K562 (cell line): Measurements from ENCODE around the gene STUB1. TPM values are rescaled to one million over a fixed set of nuclear protein-coding genes. Genes with fewer than 3 reads are reported as not detected.
"Not testable (repeated sequence)": the region's sequence is repeated elsewhere in the genome, so short reads cannot be mapped to it uniquely, and the experiment has no call there.

Source experiments
- ATAC-seq: fragments of 200-7000 bp; cut with Tn5 transposase; 3 replicates; pipeline ENCODE4 v1.9.1; 2020; ENCODE audit warnings: moderate library complexity
- BruUV-seq: library from RNA; stranded (reverse); fragments of 400-500 nt; replicated peaks from 2 replicates; lab custom pipeline; 2021; lab: Mats Ljungman, UMichigan
- CTCF ChIA-PET: fragments of 300-600 bp; formaldehyde crosslinking; extraction: SDS; loops from one replicate; lab custom pipeline; 2021; ENCODE audit warnings: low intra/inter-chr PET ratio; lab: Yijun Ruan, JAX
- POLR2A ChIA-PET: fragments of 300-600, 350-650 bp; sonication (Branson Sonifier 250); formaldehyde crosslinking; extraction: SDS; loops from one replicate; lab custom pipeline; 2021; ENCODE audit warnings: antibody characterized with exemption, inconsistent platforms; lab: Yijun Ruan, JAX
- DNase-seq, 4 experiments: peaks; one replicate each; pipeline versions ENCODE4 v3.0.0 to v3.0.0-alpha.2; 2011 to 2018; ENCODE audit warnings: low spot score in 3 of 4, mixed read lengths in 3 of 4; ENCODE audit errors: extremely low read depth in 1 of 4
- FAIRE-seq: peaks from 2 replicates; lab custom pipeline; 2011; peaks lifted over from hg19 to GRCh38; lab: Jason Lieb, UNC
- H2AFZ ChIP-seq: 2 replicates; pipeline ENCODE4 v1.6.0; 2011; ENCODE audit warnings: low read depth, low read length, control low read depth, inconsistent platforms
- H3K27ac ChIP-seq: fragments of 200-600 bp; 3 replicates; pipeline ENCODE4 v1.8.0; 2011; ENCODE audit warnings: low read depth, mild to moderate bottlenecking, control low read depth, inconsistent platforms, low read length, moderate library complexity, mixed read lengths; ENCODE audit errors: extremely low read depth
- H3K27me3 ChIP-seq, 2 experiments: fragments of 300-600 bp in 1 of 2; 2 replicates in 1 of 2; 3 replicates in 1 of 2; pipeline versions ENCODE4 v1.6.0 to v1.8.0; 2011; ENCODE audit warnings: inconsistent platforms in 2 of 2, low read length in 2 of 2, mild to moderate bottlenecking in 1 of 2, mixed read lengths in 1 of 2, moderate library complexity in 1 of 2; ENCODE audit not compliant: control insufficient read depth in 2 of 2, insufficient read depth in 2 of 2
- H3K36me3 ChIP-seq: fragments of 300-600 bp; 3 replicates; pipeline ENCODE4 v1.8.0; 2011; ENCODE audit warnings: mild to moderate bottlenecking, low read length, inconsistent platforms; ENCODE audit not compliant: control insufficient read depth, insufficient read depth
- H3K4me1 ChIP-seq, 2 experiments: fragments of 200-600 bp in 1 of 2; replicated peaks in 1 of 2; 2 replicates in 1 of 2; 3 replicates in 1 of 2; pipeline versions ENCODE4 v1.5.1 to v1.8.0; 2011; ENCODE audit warnings: inconsistent platforms in 2 of 2, low read length in 2 of 2, mild to moderate bottlenecking in 1 of 2, mixed read lengths in 1 of 2, moderate library complexity in 1 of 2; ENCODE audit not compliant: control insufficient read depth in 2 of 2, insufficient read depth in 2 of 2
- H3K4me2 ChIP-seq: 2 replicates; pipeline ENCODE4 v1.6.1; 2011; ENCODE audit warnings: low read length, control low read depth, inconsistent platforms, mixed read lengths; ENCODE audit not compliant: insufficient read depth
- H3K4me3 ChIP-seq: fragments of 200-600 bp; sonication (generic), shearing (Covaris generic); 2 replicates; pipeline ENCODE4 v1.5.1; 2016; ENCODE audit warnings: control low read depth, inconsistent platforms
- H3K79me2 ChIP-seq: fragments of 200-600 bp; 3 replicates; pipeline ENCODE4 v1.8.0; 2011; ENCODE audit warnings: low read length, inconsistent platforms; ENCODE audit not compliant: control insufficient read depth, insufficient read depth
- H3K9ac ChIP-seq, 2 experiments: 2 replicates each; pipeline versions ENCODE4 v1.6.0 to v1.6.1; 2011; ENCODE audit warnings: low read depth in 2 of 2, low read length in 2 of 2, control low read depth in 1 of 2, inconsistent platforms in 1 of 2, mild to moderate bottlenecking in 1 of 2, mixed read lengths in 1 of 2; ENCODE audit not compliant: insufficient read depth in 1 of 2
- H3K9me1 ChIP-seq: one replicate; pipeline ENCODE4 v1.6.0; 2011; ENCODE audit warnings: inconsistent platforms, mild to moderate bottlenecking, low read length, moderate library complexity; ENCODE audit not compliant: control insufficient read depth, insufficient read depth
- H3K9me3 ChIP-seq: replicated peaks from 2 replicates; pipeline ENCODE4 v1.5.1; 2011; ENCODE audit warnings: low read depth, low read length, inconsistent platforms; ENCODE audit not compliant: control insufficient read depth, insufficient read depth
- H4K20me1 ChIP-seq: replicated peaks from 2 replicates; pipeline ENCODE4 v1.6.1; 2011; ENCODE audit warnings: low read length, inconsistent platforms, mixed read lengths; ENCODE audit not compliant: control insufficient read depth, insufficient read depth
- CEBPB ChIP-seq: fragments of 450-650 bp; IDR thresholded peaks from 2 replicates; pipeline ENCODE4 v1.6.1; 2016; ENCODE audit warnings: missing genetic modification characterization, missing compliant biosample characterization
- CREM ChIP-seq: IDR thresholded peaks from 2 replicates; pipeline ENCODE4 v1.6.1; 2014; ENCODE audit warnings: antibody characterized with exemption, low read depth
- EGR1 ChIP-seq: fragments of 450-650 bp; conservative IDR thresholded peaks from 2 replicates; pipeline ENCODE4 v1.6.1; 2017; ENCODE audit warnings: mild to moderate bottlenecking
- FOSL1 ChIP-seq: fragments of 200-800 bp; sonication (Bioruptor generic); conservative IDR thresholded peaks from 2 replicates; pipeline ENCODE4 v1.6.1; 2016; ENCODE audit warnings: missing genetic modification characterization, missing compliant biosample characterization
- KDM1A ChIP-seq, 2 experiments: fragments of 450-650 bp; IDR thresholded peaks; 2 replicates each; pipeline ENCODE4 v1.6.1; 2016; ENCODE audit warnings: mild to moderate bottlenecking in 2 of 2
- KLF13 ChIP-seq: fragments of 450-650 bp; IDR thresholded peaks from 2 replicates; pipeline ENCODE4 v1.6.1; 2016; ENCODE audit warnings: missing genetic modification characterization, low read depth, mild to moderate bottlenecking, missing compliant biosample characterization, moderate library complexity, borderline replicate concordance
- PHF21A ChIP-seq: fragments of 450-650 bp; IDR thresholded peaks from 2 replicates; pipeline ENCODE4 v1.6.1; 2017; ENCODE audit warnings: low read depth, borderline replicate concordance
- SMARCA4 ChIP-seq: fragments of 450-650 bp; IDR thresholded peaks from 2 replicates; pipeline ENCODE4 v1.6.1; 2016
- SMC3 ChIP-seq: conservative IDR thresholded peaks from 2 replicates; pipeline ENCODE4 v1.6.1; 2011; ENCODE audit warnings: low read depth, low read length, improper control_type of control experiment; ENCODE audit not compliant: insufficient read depth
- WGBS: fragments of 100-300 bp; shearing (Covaris generic); methylation state at CpG from one replicate; pipeline ENCODE4 v1.1.6; 2016; ENCODE audit warnings: low coverage, mixed read lengths; ENCODE audit not compliant: insufficient coverage; ENCODE audit errors: missing lambda C conversion rate; 5-methylcytosine and 5-hydroxymethylcytosine counted together
- in situ Hi-C: fragments of 300-500 bp; cut with MboI; formaldehyde crosslinking; loops from 4 replicates; pipeline ENCODE4 v1.15.0; 2018; ENCODE audit warnings: inconsistent platforms, mixed read lengths
- intact Hi-C: fragments of 100-400 bp; cut with micrococcal nuclease; formaldehyde crosslinking; loops from 2 replicates; pipeline ENCODE4 v1.14.2; 2022
- polyA plus RNA-seq, 8 experiments: library from polyadenylated mRNA; depleted of rRNA in 4 of 8; stranded (reverse) in 5 of 8; unstranded in 3 of 8; fragments of >200 nt; fragmentation: Nextera tagmentation in 2 of 8; fragmentation: Illumina TruSeq in 1 of 8; extraction: Ambion mirVana in 2 of 8; extraction: Trizol in 1 of 8; gene quantifications; 2 replicates each; pipeline versions ENCODE4 v1.2.1 to v1.2.3, GENCODE V29; 2011 to 2014; ENCODE audit warnings: inconsistent platforms in 1 of 8, missing spikeins in 1 of 8
- total RNA-seq, 7 experiments: library from RNA; depleted of rRNA in 6 of 7; stranded (reverse); fragments of >200 nt in 6 of 7; fragmentation: Illumina TruSeq in 2 of 7; extraction: Trizol in 2 of 7; gene quantifications; 2 replicates each; pipeline versions ENCODE4 v1.2.1 to v1.2.3, GENCODE V29; 2011 to 2021; ENCODE audit warnings: low replicate concordance in 1 of 7
- TF ChIP-seq, protein P1 (sequence below), 2 experiments: fragments of 450-650 bp; formaldehyde crosslinking in 1 of 2; IDR thresholded peaks; 2 replicates each; pipeline versions ENCODE4 v1.4.0 to v1.6.1; 2014 to 2020; ENCODE audit warnings: mild to moderate bottlenecking in 2 of 2, borderline replicate concordance in 1 of 2, low read depth in 1 of 2
- TF ChIP-seq, protein P2 (sequence below): sonication (generic); formaldehyde crosslinking; IDR thresholded peaks from 2 replicates; pipeline ENCODE4 v1.8.1; 2023; ENCODE audit warnings: mild to moderate bottlenecking, missing genetic modification reagents

STUB1 gene
- total and polyA plus RNA-seq, 9 of the 15 experiments (the other 6 are each of a cell fraction or from before 2014, with no cell fraction given) = 10.6 to 251 (median 152) TPM

DNA sequence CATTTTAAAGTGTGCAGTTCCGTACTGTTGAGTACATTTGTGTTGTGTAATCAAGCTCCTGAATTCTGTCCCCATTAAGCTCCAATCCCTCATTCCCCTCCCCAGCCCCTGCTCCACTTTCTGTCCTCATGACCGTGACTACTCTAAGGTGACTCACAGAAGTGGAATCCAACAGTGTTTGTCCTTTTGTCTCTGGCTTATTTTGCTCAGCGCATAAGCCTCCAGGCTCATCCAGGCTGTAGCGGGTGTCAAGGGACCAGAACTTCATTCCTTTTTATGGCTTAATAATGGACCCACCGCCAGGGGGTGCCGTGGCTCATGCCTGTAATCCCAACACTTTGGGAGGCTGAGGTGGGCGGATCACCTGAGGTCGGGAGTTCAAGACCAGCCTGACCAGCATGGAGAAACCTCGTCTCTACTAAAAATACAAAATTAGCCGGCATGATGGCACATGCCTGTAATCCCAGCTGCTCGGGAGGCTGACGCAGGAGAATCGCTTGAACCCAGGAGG, 32.6 kb downstream of the STUB1 start:
- POLR2A ChIA-PET = interaction anchor here (0.7 to 1.2 kb wide), 3 partner anchors 8 to 94 kb away, joined by 3 read pairs; partner anchors contain the start of gene ANTKMT
- ATAC-seq = peak; percentile 29
- H2AFZ ChIP-seq, H3K9me1 ChIP-seq, BruUV-seq, H3K9me3 ChIP-seq, H3K4me2 ChIP-seq, H3K36me3 ChIP-seq, H3K4me3 ChIP-seq, H3K27me3 ChIP-seq, H3K9ac ChIP-seq, H3K27ac ChIP-seq: not testable (repeated sequence)
- peaks cover 7 to 69% of the 10 kb centered on the region in 2 experiments; a peak in 3 of 5 replicates for H3K4me1 ChIP-seq
- intact Hi-C loops = loop anchor here (5.0 kb wide), 1 partner anchor 95 kb away; no protein-coding TSS in a partner anchor
- DNase-seq = peak in 2 of 4 experiments; percentile 46 to 85
- 27% methylated on average over 13 of the region's 13 CpGs for WGBS
- peaks cover 20% of the 10 kb centered on the region; the same call in 1 of the 2 replicates for H4K20me1 ChIP-seq
- in situ Hi-C loops = loop anchor here (5.0 to 10.0 kb wide), 2 partner anchors 75 to 342 kb away; partner anchors contain the start of genes CHTF18 and RPUSD1
- peak; percentile 96 for FAIRE-seq
- CTCF ChIA-PET = interaction anchor here (0.6 to 4.5 kb wide), 4 partner anchors 30 to 390 kb away, joined by 4 to 73 read pairs (median 10); no protein-coding TSS in a partner anchor
- H3K79me2 ChIP-seq = peaks cover 12% of the 10 kb centered on the region
- peak; percentile 66 for TF ChIP-seq FOSL1 (tag)
- 0 out of 2 replicates have a peak, but pooled peaks have one; percentile 20 for TF ChIP-seq SMC3
- TF ChIP-seq, protein P1, sequence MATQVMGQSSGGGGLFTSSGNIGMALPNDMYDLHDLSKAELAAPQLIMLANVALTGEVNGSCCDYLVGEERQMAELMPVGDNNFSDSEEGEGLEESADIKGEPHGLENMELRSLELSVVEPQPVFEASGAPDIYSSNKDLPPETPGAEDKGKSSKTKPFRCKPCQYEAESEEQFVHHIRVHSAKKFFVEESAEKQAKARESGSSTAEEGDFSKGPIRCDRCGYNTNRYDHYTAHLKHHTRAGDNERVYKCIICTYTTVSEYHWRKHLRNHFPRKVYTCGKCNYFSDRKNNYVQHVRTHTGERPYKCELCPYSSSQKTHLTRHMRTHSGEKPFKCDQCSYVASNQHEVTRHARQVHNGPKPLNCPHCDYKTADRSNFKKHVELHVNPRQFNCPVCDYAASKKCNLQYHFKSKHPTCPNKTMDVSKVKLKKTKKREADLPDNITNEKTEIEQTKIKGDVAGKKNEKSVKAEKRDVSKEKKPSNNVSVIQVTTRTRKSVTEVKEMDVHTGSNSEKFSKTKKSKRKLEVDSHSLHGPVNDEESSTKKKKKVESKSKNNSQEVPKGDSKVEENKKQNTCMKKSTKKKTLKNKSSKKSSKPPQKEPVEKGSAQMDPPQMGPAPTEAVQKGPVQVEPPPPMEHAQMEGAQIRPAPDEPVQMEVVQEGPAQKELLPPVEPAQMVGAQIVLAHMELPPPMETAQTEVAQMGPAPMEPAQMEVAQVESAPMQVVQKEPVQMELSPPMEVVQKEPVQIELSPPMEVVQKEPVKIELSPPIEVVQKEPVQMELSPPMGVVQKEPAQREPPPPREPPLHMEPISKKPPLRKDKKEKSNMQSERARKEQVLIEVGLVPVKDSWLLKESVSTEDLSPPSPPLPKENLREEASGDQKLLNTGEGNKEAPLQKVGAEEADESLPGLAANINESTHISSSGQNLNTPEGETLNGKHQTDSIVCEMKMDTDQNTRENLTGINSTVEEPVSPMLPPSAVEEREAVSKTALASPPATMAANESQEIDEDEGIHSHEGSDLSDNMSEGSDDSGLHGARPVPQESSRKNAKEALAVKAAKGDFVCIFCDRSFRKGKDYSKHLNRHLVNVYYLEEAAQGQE (IDR thresholded peaks at IDR 0.05; ENCODE audit: borderline replicate concordance) = peak; percentile 62; the same call in 1 of the 2 replicates
- TF ChIP-seq, protein P1 (CRISPR knock-in tag; IDR thresholded peaks at IDR 0.05; ENCODE audit: low read depth) = not testable (repeated sequence)
- peak; percentile 94 for TF ChIP-seq EGR1
- 0 out of 2 replicates have a peak, but pooled peaks have one; percentile 15 for TF ChIP-seq CREM
- peak; percentile 71 for TF ChIP-seq CEBPB
- TF ChIP-seq SMARCA4 = 0 out of 2 replicates have a peak, but pooled peaks have one; percentile 22
- 0 out of 2 replicates have a peak, but pooled peaks have one; percentile 28 for TF ChIP-seq PHF21A
- TF ChIP-seq KLF13 (tag) = peak; percentile 82; the same call in 1 of the 2 replicates
- TF ChIP-seq, protein P2, sequence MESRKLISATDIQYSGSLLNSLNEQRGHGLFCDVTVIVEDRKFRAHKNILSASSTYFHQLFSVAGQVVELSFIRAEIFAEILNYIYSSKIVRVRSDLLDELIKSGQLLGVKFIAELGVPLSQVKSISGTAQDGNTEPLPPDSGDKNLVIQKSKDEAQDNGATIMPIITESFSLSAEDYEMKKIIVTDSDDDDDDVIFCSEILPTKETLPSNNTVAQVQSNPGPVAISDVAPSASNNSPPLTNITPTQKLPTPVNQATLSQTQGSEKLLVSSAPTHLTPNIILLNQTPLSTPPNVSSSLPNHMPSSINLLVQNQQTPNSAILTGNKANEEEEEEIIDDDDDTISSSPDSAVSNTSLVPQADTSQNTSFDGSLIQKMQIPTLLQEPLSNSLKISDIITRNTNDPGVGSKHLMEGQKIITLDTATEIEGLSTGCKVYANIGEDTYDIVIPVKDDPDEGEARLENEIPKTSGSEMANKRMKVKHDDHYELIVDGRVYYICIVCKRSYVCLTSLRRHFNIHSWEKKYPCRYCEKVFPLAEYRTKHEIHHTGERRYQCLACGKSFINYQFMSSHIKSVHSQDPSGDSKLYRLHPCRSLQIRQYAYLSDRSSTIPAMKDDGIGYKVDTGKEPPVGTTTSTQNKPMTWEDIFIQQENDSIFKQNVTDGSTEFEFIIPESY (CRISPR knock-in tag) = peak; percentile 94
- TF ChIP-seq KDM1A (IDR thresholded peaks at IDR 0.05) = 0 out of 4 replicates have a peak, but pooled peaks of 1 of the 2 experiments have one; percentile 7
